IPS-NIHi7 (cell line): ENCODE results near the gene USP2.
"Not testable (repeated sequence)": the region's sequence is repeated elsewhere in the genome, so short reads cannot be mapped to it uniquely, and the experiment has no call there.

Experiments
- DNase-seq: peaks from one replicate; pipeline ENCODE4 v3.0.0; 2012; ENCODE audit warnings: mixed read lengths; ENCODE audit errors: extremely low spot score

USP2 gene

GRCh38 chr11:119412072-119412471 is 30.6 kb upstream of the USP2 start:
- DNase-seq, result no peak

GRCh38 chr11:119410501-119410900 is 29.0 kb upstream of the USP2 start:
- DNase-seq, result no peak

- no peak for DNase-seq
Measured at GRCh38 chr11:119409731-119410130, 28.2 kb upstream of the USP2 start.

GRCh38 chr11:119406005-119406404 is 24.5 kb upstream of the USP2 start:
- DNase-seq, result no peak

GRCh38 chr11:119405448-119405847 is 24.0 kb upstream of the USP2 start:
- DNase-seq, result not testable (repeated sequence)

- DNase-seq, result no peak
Measured at GRCh38 chr11:119404872-119405271, 23.4 kb upstream of the USP2 start.

DNA sequence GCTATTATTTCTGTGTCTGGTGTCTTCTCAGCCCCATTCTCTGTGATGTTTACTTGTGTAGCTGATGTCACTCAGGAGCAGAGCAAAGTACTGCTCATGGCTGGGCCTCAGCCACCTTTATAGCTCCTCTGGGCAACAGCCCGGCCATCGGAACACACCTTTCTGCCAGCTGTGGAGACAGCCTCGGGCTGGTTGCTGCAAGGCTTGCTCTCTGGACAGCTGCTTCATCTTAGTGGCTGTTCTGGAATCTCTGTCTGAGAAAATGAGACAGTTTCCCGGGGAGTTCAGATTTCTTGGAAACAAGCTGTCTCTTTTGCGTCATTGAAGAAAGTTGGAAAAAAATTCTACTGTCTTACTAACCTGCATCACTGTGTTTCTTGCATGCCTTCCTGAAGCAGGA is 21.5 kb upstream of the USP2 start:
- DNase-seq, result no peak

DNA sequence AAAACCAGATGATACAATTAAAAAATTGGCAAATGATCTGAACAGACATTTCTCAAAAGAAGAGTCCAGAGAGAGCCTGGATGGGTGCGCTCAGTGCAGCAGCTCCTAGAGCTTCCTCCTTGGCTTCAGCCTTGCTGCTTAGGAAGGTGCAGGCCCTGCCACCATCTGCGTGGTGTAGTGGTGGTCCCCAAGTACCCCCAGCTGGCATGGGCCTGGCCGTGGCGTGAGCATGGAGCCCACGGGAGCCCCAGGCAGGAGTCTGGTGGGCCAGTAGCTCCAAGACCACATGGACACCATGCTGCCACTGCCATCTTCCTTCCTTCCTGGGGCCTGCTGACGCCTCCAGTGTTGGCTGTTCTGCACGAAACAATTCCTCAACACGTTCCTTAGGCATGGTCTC is 21.0 kb upstream of the USP2 start:
- DNase-seq, result no peak

DNA sequence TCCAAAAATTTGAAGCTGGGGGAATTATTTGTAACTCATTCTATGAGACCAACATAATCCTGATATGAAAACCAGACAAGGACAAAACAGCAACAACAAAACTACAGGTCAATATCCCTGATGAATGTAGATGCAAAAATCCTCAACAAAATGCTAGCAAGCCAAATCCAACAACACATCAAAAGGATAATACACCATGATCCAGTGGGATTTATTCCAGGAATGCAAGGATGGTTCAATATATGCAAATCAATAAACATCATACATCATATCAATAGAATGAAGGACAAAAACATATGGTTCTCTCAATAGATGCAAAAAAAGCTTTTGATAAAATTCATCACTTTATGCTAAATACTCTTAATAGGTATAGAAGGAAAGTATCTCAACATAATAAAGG is 19.4 kb upstream of the USP2 start:
- DNase-seq, result no peak

DNA sequence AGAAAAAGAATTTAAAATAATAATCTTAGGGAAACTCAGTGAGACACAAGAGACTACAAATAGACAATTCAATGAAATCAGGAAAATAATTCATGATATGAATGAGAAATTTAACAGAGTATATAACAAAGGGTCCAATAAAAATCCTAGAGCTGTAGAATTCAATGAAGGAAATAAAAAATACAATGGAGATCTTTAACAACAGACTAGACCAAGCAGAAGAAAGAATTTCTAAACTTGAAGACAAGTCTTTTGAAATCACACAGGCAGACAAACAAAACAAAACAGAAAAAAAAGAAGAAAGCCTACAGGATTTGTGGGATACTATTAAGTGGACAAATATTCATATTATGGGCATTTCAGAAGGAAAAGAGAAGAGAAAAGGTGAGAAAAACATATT is 16.2 kb upstream of the USP2 start:
- DNase-seq, result no peak

DNA sequence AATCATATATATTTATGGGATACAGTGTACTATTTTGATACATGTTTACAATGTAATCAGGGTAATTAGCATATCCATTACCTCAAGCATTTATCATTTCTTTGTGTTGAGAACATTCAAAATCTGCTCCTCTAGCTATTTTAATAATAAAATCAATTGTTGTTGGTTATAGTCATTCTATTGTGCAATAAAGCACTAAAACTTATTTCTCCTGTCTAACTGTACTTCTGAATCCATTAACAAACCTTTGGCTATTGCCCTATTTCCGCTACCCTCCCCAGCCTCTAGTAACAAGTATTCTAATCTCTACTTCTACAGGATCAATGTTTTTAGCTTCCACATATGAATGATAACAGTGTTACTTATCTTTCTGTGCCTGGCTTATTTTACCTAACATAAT is 15.3 kb upstream of the USP2 start:
- DNase-seq, result no peak

DNA sequence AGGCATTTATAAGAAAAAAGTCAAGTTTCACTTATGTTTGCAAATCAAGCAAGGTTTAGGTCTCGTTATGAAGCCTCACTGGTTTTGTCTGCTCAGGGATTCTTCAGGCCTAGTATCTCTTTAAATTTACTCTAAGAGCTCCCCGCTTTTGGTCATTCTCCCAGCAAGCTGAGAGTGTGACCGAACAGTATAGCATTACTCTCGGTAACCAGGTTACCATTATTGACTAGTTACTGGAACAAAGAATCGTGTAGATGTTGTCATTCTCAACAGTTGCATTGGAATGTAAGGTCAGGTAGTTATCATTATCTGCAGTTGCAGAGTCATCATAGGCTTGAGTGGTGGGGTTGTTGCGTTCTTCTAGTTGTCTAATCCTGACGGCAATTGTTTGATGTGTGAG is 9.8 kb upstream of the USP2 start:
- DNase-seq, result no peak

DNA sequence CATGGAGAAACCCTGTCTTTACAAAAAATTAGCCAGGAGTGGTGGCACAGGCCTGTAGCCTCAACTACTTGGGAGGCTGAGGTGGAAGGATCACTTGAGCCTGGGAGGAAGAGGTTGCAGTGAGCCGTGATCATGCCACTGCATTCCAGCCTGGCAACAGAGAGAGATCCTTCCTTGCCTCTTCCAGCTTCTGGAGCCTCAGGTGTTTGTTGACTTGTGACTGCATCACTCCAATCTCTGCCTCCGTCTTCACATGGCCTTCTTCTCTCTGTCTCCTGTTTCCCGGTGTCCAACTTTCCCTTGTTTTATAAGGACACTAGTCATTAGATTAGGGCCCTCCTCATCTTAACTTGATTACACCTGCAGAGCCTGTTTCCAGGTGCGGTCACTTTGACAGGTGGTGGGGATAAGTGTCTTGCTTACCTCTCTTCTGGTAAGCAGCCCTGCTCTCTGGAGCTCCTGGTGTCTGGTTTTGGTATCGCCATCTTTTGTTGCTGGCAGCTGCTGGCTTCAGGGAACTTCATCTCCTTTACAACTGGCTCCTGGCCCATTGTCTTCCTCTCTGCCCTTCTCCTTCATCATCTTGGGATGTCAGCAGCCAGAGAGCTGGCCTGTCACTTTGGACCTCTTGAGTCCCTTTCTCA is 8.2 kb upstream of the USP2 start:
- DNase-seq, result peak; percentile 81

DNA sequence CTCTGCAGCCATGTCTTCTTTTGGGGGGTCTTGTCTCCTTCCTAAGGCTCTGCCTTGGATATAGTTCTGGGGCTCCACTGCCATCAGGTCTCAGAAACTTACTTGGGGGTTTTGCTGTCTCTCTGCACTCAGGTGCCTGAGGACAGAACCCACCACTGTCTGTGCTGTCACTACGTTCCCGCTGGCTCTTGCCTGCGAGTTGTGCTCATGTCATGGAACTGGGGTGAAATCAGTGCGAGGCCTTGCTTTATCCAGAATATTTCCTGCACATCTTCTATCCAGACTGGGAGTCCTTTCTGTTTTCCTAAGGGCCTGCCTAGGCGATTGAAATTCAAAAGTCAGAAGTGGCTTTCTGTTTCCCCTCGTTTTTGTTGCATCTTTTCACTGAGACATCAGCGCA is 6.6 kb upstream of the USP2 start:
- no peak for DNase-seq

- DNase-seq, result no peak
Measured at GRCh38 chr11:119384332-119384731, 2.8 kb upstream of the USP2 start.

- not testable (repeated sequence) for DNase-seq
Measured at GRCh38 chr11:119382513-119382912, 1.0 kb upstream of the USP2 start.

GRCh38 chr11:119382101-119382500 is 611 bp upstream of the USP2 start:
- DNase-seq, result no peak

DNA sequence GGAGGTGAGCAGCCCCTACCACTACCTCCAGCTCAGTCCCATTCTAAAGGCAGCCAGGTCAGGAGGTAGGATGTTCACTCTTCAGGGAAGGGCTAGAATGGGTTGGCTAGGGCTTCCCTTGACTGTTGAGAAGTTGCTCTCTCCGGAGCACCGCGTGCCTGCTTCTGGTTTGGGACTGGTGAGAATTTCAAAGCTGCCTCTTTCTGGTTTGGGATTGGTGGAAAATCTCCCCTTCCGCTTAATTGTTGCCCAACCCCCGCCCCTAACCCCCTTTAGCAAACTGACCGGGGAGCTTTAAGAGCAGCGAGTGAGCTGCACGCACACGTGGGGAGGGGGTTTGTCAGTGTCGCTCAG is 686 bp downstream of the USP2 start:
- DNase-seq, result no peak

- no peak for DNase-seq
Measured at GRCh38 chr11:119380160-119380826, 1.2 kb downstream of the USP2 start.

DNA sequence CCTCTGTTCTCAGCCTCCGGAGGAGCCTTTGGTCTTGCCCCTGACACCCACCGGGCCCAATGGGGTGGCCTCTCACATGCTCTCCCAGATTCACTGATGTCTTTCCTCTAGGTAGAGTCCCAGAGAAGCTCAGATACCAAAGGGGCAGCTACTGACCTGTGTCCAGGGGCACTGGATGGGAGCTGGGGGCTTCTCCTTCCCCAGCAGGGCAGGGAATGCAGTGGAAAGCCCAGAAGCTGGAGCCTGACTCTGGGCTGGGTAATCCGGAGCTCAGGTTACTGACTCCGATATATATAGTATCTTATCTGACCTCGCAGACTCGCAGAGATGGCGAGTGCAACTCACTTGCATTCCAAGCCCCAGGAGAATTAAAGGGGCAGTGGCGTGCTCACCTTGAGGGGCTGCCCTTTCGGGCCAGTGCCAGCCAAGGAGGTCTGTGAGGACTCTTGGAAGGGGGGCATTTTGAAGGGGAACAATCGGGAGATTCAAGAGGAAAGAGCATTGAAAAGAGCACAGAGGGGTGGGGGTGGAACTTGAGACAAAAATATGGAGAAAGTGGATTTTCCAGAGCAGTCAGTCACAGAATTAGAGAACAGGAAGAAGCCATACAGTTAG is 2.5 kb downstream of the USP2 start:
- no peak for DNase-seq

- peak; percentile 44 for DNase-seq
Measured at GRCh38 chr11:119377961-119378667, 3.4 kb downstream of the USP2 start.

GRCh38 chr11:119377112-119377901 is 4.2 kb downstream of the USP2 start:
- no peak for DNase-seq
